GM23338 (cell line): ENCODE measurements around the gene KIAA1217.

Experiments
- CTCF ChIP-seq, 2 experiments: fragments of 200-600 bp in 1 of 2; sonication (generic) in 1 of 2; conservative IDR thresholded peaks; 2 replicates each; pipeline versions ENCODE4 v1.5.1 to v1.6.1; 2016 to 2017; ENCODE audit warnings: antibody characterized with exemption in 2 of 2, low read depth in 2 of 2, mild to moderate bottlenecking in 2 of 2, moderate library complexity in 1 of 2
- EZH2 ChIP-seq: fragments of 200-600 bp; sonication (generic); IDR thresholded peaks from one replicate; pipeline ENCODE4 v1.8.0; 2017; ENCODE audit warnings: antibody characterized with exemption, mild to moderate bottlenecking, low read depth; ENCODE audit not compliant: unreplicated experiment
- EZH2phosphoT487 ChIP-seq: fragments of 200-600 bp; sonication (generic); IDR thresholded peaks from one replicate; pipeline ENCODE4 v1.8.1; 2018; ENCODE audit warnings: antibody characterized with exemption; ENCODE audit not compliant: unreplicated experiment
- JUNB ChIP-seq: IDR thresholded peaks from one replicate; pipeline ENCODE4 v1.6.1; 2016; ENCODE audit warnings: antibody characterized with exemption; ENCODE audit not compliant: unreplicated experiment
- POLR2AphosphoS5 ChIP-seq: IDR thresholded peaks from 2 replicates; pipeline ENCODE4 v1.6.1; 2016; ENCODE audit warnings: antibody characterized with exemption, low read depth
- REST ChIP-seq: IDR thresholded peaks from one replicate; pipeline ENCODE4 v1.6.1; 2018; ENCODE audit warnings: antibody characterized with exemption; ENCODE audit not compliant: unreplicated experiment

DNA sequence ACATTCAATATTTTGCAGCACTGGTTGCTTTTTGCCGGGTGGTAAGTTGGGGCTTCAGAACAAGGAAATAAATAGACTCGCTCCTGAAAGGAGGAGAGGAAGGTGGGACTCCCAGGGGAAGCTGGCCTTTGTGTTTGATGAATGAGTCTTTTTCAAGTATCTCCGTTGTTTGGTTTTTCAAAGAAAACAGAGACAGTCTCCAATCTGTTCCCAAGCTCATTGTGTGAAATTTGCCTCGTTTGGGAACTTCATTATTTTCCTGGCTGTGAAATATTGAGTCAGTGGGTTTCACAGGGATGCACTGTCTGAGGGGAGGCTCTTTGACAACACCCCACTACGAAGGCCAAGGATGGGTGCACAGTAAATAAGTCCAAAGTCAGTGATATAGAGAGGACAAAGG lies 38.7 kb upstream of the KIAA1217 start:
- TF ChIP-seq POLR2AphosphoS5 (no peak), CTCF (conservative IDR thresholded peaks at IDR 0.05; ENCODE audit: low read depth in 2 of 2) (no peak), EZH2phosphoT487 (no peak), EZH2 (no peak), REST (no peak), JUNB (no peak)
